ENCODE data around the gene CCNI. TPM values are rescaled to one million over a fixed set of nuclear protein-coding genes. Genes with fewer than 3 reads are reported as not detected.
"Not testable (repeated sequence)": the region's sequence is repeated elsewhere in the genome, so short reads cannot be mapped to it uniquely, and the experiment has no call there.

CCNI gene
- total RNA-seq, 2 donors from 2014 or later = 159 to 260 TPM

- H3K27me3 ChIP-seq = no peaks in the 10 kb centered on the region
- peak overlapping the region; percentile 68 for H3K4me3 ChIP-seq
- H3K27ac ChIP-seq = peak overlapping the region; percentile 98
- DNase-seq = peak; percentile 75
- no peaks in the 10 kb centered on the region for H3K36me3 ChIP-seq
- peaks cover 16% of the 10 kb centered on the region for H3K4me1 ChIP-seq
- TF ChIP-seq, protein P1, sequence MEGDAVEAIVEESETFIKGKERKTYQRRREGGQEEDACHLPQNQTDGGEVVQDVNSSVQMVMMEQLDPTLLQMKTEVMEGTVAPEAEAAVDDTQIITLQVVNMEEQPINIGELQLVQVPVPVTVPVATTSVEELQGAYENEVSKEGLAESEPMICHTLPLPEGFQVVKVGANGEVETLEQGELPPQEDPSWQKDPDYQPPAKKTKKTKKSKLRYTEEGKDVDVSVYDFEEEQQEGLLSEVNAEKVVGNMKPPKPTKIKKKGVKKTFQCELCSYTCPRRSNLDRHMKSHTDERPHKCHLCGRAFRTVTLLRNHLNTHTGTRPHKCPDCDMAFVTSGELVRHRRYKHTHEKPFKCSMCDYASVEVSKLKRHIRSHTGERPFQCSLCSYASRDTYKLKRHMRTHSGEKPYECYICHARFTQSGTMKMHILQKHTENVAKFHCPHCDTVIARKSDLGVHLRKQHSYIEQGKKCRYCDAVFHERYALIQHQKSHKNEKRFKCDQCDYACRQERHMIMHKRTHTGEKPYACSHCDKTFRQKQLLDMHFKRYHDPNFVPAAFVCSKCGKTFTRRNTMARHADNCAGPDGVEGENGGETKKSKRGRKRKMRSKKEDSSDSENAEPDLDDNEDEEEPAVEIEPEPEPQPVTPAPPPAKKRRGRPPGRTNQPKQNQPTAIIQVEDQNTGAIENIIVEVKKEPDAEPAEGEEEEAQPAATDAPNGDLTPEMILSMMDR (IDR thresholded peaks at IDR 0.05) = no peak
- peak overlapping the region; percentile 96 to 98 for H3K9ac ChIP-seq (ENCODE audit: low read depth in 2 of 2, low read length in 2 of 2)
- intact Hi-C loops (cut with DNase I) = loop anchor here (10.0 kb wide), 1 partner anchor 80 kb away; the partner anchor contains the start of gene CCNG2
- no peaks in the 10 kb centered on the region for H3K9me3 ChIP-seq
Measured at GRCh38 chr4:77074981-77075855, 571 bp downstream of the CCNI start.

GRCh38 chr4:77074381-77074831 lies 1.4 kb downstream of the CCNI start:
- Histone ChIP-seq H3K27me3 (no peaks in the 10 kb centered on the region), H3K4me3 (peak overlapping the region; percentile 68), H3K4me1 (peaks cover 16% of the 10 kb centered on the region), H3K36me3 (no peaks in the 10 kb centered on the region), H3K9me3 (no peaks in the 10 kb centered on the region), H3K27ac (peak overlapping the region; percentile 98), H3K9ac (ENCODE audit: low read depth in 2 of 2, low read length in 2 of 2) (peak overlapping the region; percentile 73 to 75)
- TF ChIP-seq, protein P1 (IDR thresholded peaks at IDR 0.05) = no peak
- intact Hi-C loops (cut with DNase I) = loop anchor here (10.0 kb wide), 1 partner anchor 80 kb away; the partner anchor contains the start of gene CCNG2
- DNase-seq = no peak

DNA sequence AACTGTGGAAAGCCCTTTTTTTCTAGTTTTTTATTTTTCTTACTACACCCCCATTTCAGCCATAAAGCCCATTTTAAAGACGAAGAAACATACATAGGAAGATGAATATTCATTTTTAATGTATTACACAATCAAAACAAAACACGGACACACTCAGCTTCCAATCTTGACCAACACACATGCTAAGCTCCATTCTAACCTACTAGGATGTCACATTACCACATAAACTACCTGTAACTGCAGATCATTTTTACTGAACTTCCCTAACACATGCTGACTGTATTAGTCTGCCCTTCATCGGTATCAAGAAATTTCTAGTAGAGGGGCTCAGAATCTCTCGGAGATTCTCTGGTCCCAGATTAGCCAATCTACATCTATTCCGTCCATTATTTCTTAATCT lies 1.8 kb downstream of the CCNI start:
- H3K4me3 ChIP-seq = peak overlapping the region; percentile 68
- intact Hi-C loops (cut with DNase I) = loop anchor here (10.0 kb wide), 1 partner anchor 81 kb away; the partner anchor contains the start of gene CCNG2

GRCh38 chr4:77073106-77073809 lies 2.5 kb downstream of the CCNI start:
- peaks cover 16% of the 10 kb centered on the region for H3K4me1 ChIP-seq
- TF ChIP-seq, protein P1 (IDR thresholded peaks at IDR 0.05) = no peak
- intact Hi-C loops (cut with DNase I) = loop anchor here (10.0 kb wide), 1 partner anchor 82 kb away; the partner anchor contains the start of gene CCNG2
- H3K9me3 ChIP-seq = no peaks in the 10 kb centered on the region
- H3K9ac ChIP-seq (ENCODE audit: low read depth in 2 of 2, low read length in 2 of 2) = peak overlapping the region in 1 of 2 donors; percentile 4
- DNase-seq = no peak
- H3K4me3 ChIP-seq = peak overlapping the region; percentile 68
- H3K36me3 ChIP-seq = no peaks in the 10 kb centered on the region
- no peaks in the 10 kb centered on the region for H3K27me3 ChIP-seq
- H3K27ac ChIP-seq = peak overlapping the region; percentile 98

More for the DNA sequence above, 1.8 kb downstream of the CCNI start:
- no peaks in the 10 kb centered on the region for H3K27me3 ChIP-seq
- peak overlapping the region; percentile 98 for H3K27ac ChIP-seq
- DNase-seq = no peak
- H3K36me3 ChIP-seq = no peaks in the 10 kb centered on the region
- H3K9ac ChIP-seq (ENCODE audit: low read depth in 2 of 2, low read length in 2 of 2) = peak overlapping the region in 1 of 2 donors; percentile 75
- no peaks in the 10 kb centered on the region for H3K9me3 ChIP-seq
- H3K4me1 ChIP-seq = peaks cover 16% of the 10 kb centered on the region
- TF ChIP-seq, protein P1 (IDR thresholded peaks at IDR 0.05) = no peak

GRCh38 chr4:77072195-77072753 lies 3.5 kb downstream of the CCNI start:
- H3K9ac ChIP-seq (ENCODE audit: low read depth in 2 of 2, low read length in 2 of 2) = no peak overlapping the region
- no peak for DNase-seq
- no peaks in the 10 kb centered on the region for H3K27me3 ChIP-seq
- no peaks in the 10 kb centered on the region for H3K36me3 ChIP-seq
- H3K9me3 ChIP-seq = no peaks in the 10 kb centered on the region
- H3K4me3 ChIP-seq = no peak overlapping the region
- H3K27ac ChIP-seq = no peak overlapping the region
- peaks cover 16% of the 10 kb centered on the region for H3K4me1 ChIP-seq
- intact Hi-C loops (cut with DNase I) = loop anchor here (10.0 kb wide), 1 partner anchor 83 kb away; the partner anchor contains the start of gene CCNG2
- TF ChIP-seq, protein P1 (IDR thresholded peaks at IDR 0.05) = no peak

GRCh38 chr4:77069514-77069913 lies 6.3 kb downstream of the CCNI start:
- H3K27me3 ChIP-seq; H3K27ac ChIP-seq; intact Hi-C loops (cut with DNase I); H3K9me3 ChIP-seq; DNase-seq; H3K36me3 ChIP-seq; H3K4me3 ChIP-seq; H3K9ac ChIP-seq (ENCODE audit: low read depth in 2 of 2, low read length in 2 of 2): not testable (repeated sequence)
- H3K4me1 ChIP-seq = peaks cover 16% of the 10 kb centered on the region
